ENCODE data around the gene ANKK1. TPM values are rescaled to one million over a fixed set of nuclear protein-coding genes. Genes with fewer than 3 reads are reported as not detected.

Gene ANKK1
- total RNA-seq, 4 donors from 2014 or later: 3.2 to 5.6 (median 4.8) TPM

GRCh38 chr11:113449743-113450142 lies 62.2 kb downstream of the ANKK1 start:
- no peaks in the 10 kb centered on the region for H3K27me3 ChIP-seq
- TF ChIP-seq CTCF (IDR thresholded peaks at IDR 0.05) (no peak), POLR2AphosphoS5 (IDR thresholded peaks at IDR 0.05) (no peak), POLR2A (IDR thresholded peaks at IDR 0.05) (no peak), EP300 (IDR thresholded peaks at IDR 0.05) (no peak)
- no peak for DNase-seq (ENCODE audit: low spot score in 2 of 2)

More at GRCh38 chr11:113449743-113450142, 62.2 kb downstream of the ANKK1 start:
- H3K36me3 ChIP-seq: no peaks in the 10 kb centered on the region
- H3K4me3 ChIP-seq: no peak overlapping the region
- H3K4me1 ChIP-seq: peaks cover 19% of the 10 kb centered on the region
- H3K9me3 ChIP-seq: no peaks in the 10 kb centered on the region
- H3K27ac ChIP-seq: no peak overlapping the region
- 82% methylated on average over 6 of the region's 6 CpGs for WGBS

Other genes with a start within 250 kb of the ANKK1 start
- 10 to 100 TPM in 3 of 4 donors, 1 to 10 TPM in 1; 9.5 to 67.8 (median 30.3) TPM for gene TTC12, start 73.2 kb upstream of the ANKK1 start, total RNA-seq
- 1 to 10 TPM in 1 of 4 donors, under 1 TPM in 1, not detected in 2; 0.16 to 1.8 TPM for gene DRD2, start 87.6 kb downstream of the ANKK1 start, total RNA-seq